Activated CD8-positive, alpha-beta memory T cell treated with anti-CD3 and anti-CD28 coated beads for 24 hours (primary cell): ENCODE measurements around the gene ZNF366.

Experiments
- DNase-seq: peaks from one replicate; pipeline ENCODE4 v3.0.0-alpha.2; 2020

Gene ZNF366

GRCh38 chr5:72460413-72460812 lies 46.8 kb downstream of the ZNF366 start:
- DNase-seq: no peak

GRCh38 chr5:72459913-72460312 lies 47.3 kb downstream of the ZNF366 start:
- DNase-seq: no peak

GRCh38 chr5:72459089-72459661 lies 48.0 kb downstream of the ZNF366 start:
- DNase-seq: no peak

DNA sequence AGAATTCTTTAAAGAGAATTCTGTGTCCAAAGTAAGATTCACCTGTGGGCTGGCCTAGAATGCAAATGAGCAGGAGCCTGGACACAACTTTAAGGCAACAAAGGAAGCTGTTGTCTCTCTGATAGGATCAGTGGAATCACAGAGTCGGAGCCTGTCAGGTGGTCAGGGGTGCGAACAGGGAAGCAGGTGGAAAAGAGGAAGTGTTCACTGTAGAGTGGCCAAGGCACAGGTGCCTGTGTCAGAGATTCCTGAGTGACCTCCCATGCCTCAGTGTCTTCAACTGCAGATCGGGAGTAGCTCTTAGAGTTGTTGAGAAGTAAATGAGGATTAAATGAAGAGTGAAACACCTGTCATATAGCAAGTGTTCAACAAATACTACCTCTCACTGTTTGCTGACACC lies 48.8 kb downstream of the ZNF366 start:
- DNase-seq: no peak

DNA sequence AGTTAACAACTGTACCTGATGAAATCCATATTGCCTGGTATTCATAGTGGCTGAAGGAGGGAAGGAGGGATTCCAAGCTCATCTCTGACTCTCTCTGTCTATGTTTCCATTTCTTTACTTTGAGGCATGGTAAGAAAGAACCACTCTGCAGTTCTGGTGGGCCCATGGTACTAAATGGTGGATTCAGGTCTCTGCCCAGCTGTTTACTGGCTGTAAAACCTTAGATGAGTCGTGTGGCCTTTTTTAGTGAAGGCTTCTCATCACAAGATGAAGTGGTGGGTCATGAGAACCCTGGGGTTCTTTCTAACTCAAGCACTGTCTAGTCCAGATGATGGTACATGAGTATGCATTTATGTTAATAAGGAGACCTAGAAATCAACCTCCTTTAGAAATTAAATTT lies 49.7 kb downstream of the ZNF366 start:
- DNase-seq: no peak

- no peak for DNase-seq
Observed at GRCh38 chr5:72456391-72457074, 50.7 kb downstream of the ZNF366 start.

- DNase-seq: no peak
Observed at GRCh38 chr5:72455476-72455875, 51.7 kb downstream of the ZNF366 start.

DNA sequence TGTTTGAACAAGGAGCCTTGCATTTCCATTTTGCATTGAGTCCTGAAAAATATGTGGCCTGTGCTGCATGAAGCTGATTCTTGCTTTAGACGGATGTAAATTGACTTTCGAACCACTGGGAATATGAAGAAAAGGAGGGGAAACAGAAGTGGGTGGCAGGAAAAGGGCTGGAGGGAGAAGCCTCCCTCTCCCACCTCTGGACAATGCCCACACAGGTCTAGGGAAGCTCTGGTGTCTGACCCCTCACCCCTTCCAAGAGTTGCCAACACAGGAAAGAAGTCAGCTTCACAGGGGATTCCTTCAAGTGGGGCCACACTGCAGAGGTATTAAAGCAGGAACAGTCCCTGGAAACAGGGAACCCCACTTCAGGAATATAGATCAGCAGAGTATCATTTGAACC lies 52.2 kb downstream of the ZNF366 start:
- no peak for DNase-seq

- DNase-seq: no peak
Observed at GRCh38 chr5:72453246-72453775, 53.9 kb downstream of the ZNF366 start.

DNA sequence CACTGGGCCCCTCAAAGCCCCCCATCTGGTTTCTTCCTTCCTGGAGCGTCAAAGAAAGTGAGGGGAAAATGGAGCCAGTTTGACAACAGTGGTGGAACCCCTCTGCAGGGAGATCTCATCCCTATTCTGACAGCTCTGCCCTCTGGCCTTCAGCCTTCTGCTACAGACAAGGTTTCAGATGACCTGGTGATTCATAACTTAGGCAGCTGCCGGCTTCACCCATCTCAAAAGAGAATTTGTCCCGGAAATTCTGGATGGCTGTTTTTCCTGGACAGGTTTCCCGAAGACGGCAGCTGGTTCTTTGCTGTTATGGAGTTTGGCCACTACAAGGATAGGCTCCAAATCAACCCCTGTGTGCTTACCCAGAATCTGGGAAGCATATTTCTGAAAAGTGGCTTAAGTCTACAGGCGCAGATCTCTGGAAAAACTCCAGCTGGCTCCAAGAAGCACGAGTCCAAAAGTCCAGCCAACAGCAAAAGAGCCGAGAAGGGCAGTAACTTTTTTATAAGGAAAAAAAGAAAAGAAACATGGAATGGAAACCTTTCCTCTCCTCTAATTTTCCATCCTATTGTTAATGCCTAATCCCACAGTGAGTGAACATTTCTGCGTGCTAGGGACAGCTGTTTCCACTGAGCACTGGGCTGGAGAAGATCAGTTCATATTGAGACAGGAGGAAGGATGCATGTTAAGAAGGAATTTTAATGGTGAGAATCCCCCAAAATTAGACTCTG lies 54.5 kb downstream of the ZNF366 start:
- no peak for DNase-seq

- no peak for DNase-seq
Observed at GRCh38 chr5:72451741-72452505, 55.3 kb downstream of the ZNF366 start.

- no peak for DNase-seq
Observed at GRCh38 chr5:72448368-72448767, 58.8 kb downstream of the ZNF366 start.

GRCh38 chr5:72447751-72448150 lies 59.5 kb downstream of the ZNF366 start:
- DNase-seq: no peak

DNA sequence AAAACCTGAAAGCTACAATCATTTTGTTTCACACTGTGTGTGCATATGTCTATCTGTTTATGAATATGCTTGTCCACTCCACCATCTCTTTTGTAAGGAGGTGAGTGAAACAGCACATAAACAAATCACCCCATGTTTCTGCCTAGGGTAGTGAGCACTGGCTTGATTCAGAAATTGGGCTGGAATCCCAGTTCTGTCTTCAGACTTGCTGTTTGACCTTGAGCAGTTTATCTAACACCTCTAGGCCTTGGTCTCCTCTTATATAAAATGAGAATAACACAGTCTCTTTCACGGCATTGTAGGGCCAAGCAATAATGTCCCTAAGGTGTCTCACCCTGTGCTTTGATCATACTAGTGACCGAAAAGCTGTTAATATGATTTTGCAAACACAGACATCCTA lies 61.2 kb downstream of the ZNF366 start:
- no peak for DNase-seq

- no peak for DNase-seq
Observed at GRCh38 chr5:72443883-72444282, 63.3 kb downstream of the ZNF366 start.

- DNase-seq: no peak
Observed at GRCh38 chr5:72441862-72442540, 65.2 kb downstream of the ZNF366 start.

GRCh38 chr5:72441094-72441723 lies 66.0 kb downstream of the ZNF366 start:
- DNase-seq: no peak

DNA sequence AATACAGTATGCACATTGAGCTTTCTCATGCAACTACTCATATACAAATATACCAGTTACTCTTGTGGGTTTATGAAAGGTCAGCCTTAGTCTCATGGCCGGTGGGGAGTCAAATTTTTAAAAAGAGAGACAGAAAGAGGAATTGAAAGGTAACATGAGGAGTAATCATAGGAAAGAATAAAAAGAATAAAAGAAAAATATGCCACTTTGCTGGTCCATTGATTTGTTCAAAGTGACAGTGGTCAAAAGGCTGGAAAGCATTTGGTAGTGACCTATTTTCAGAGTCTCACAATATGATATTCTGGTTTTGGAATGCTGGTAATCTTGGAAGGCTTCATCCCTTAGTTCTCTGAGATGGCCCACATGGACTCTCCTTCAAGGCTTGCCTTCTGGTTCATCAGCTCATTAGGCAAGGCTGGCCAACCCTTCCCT lies 67.0 kb downstream of the ZNF366 start:
- DNase-seq: no peak

DNA sequence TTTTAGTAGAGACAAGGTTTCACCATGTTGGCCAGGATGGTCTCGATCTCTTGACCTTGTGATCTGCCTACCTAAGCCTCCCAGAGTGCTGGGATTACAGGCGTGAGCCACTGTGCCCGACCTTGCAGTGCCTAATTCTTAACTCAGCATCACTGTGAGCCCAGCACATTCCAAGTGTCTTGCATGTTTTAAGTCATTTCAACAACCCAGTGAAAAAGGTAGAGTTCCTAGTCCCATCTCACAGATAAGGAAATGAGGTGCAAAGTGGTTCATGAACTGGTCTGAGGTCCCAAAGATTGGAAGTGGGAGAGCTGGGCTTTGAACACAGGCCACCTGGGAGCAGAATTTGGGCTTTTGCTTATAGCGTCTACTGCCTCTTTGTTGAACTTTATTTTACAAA lies 68.0 kb downstream of the ZNF366 start:
- no peak for DNase-seq

GRCh38 chr5:72438141-72438540 lies 69.1 kb downstream of the ZNF366 start:
- no peak for DNase-seq

- no peak for DNase-seq
Observed at GRCh38 chr5:72436796-72437471, 70.3 kb downstream of the ZNF366 start.
